K562 (cell line): ENCODE data around the gene MEST. TPM values are rescaled to one million over a fixed set of nuclear protein-coding genes. Genes with fewer than 3 reads are reported as not detected.

Source experiments
- ARID1B ChIP-seq: fragments of 450-650 bp; IDR thresholded peaks from 2 replicates; pipeline ENCODE4 v1.6.1; 2016; ENCODE audit warnings: antibody characterized with exemption, mild to moderate bottlenecking, inconsistent platforms
- ARID3A ChIP-seq: IDR thresholded peaks from 2 replicates; pipeline ENCODE4 v1.6.1; 2012; ENCODE audit warnings: low read depth, low read length, improper control_type of control experiment, borderline replicate concordance
- CBFA2T2 ChIP-seq: fragments of 450-650 bp; conservative IDR thresholded peaks from 2 replicates; pipeline ENCODE4 v1.6.1; 2017; ENCODE audit warnings: mild to moderate bottlenecking
- CTCF ChIP-seq, 3 experiments: IDR thresholded peaks in 2 of 3; conservative IDR thresholded peaks in 1 of 3; 2 replicates each; pipeline ENCODE4 v1.5.1; 2011 to 2012; ENCODE audit warnings: low read length in 3 of 3, mild to moderate bottlenecking in 3 of 3, control low read depth in 2 of 3, improper control_type of control experiment in 1 of 3, inconsistent platforms in 1 of 3, low read depth in 1 of 3, mixed read lengths in 1 of 3, moderate library complexity in 1 of 3; ENCODE audit not compliant: insufficient read depth in 2 of 3
- E2F3 ChIP-seq: fragments of 250-450 bp; sonication (Bioruptor Pico); IDR thresholded peaks from 2 replicates; pipeline ENCODE4 v1.4.0; 2020; ENCODE audit warnings: mild to moderate bottlenecking
- L3MBTL2 ChIP-seq: fragments of 450-650 bp; IDR thresholded peaks from 2 replicates; pipeline ENCODE4 v1.6.1; 2016; ENCODE audit warnings: mild to moderate bottlenecking, moderate library complexity
- MNT ChIP-seq, 2 experiments: fragments of 450-650 bp; conservative IDR thresholded peaks; 2 replicates each; pipeline ENCODE4 v1.6.1; 2017; ENCODE audit warnings: mild to moderate bottlenecking in 2 of 2, moderate library complexity in 2 of 2
- STAT5A ChIP-seq: IDR thresholded peaks from 2 replicates; pipeline ENCODE4 v1.6.1; 2012; ENCODE audit warnings: low read length, inconsistent platforms, borderline replicate concordance
- TAL1 ChIP-seq: fragments of 450-650 bp; IDR thresholded peaks from 2 replicates; pipeline ENCODE4 v1.6.1; 2016; ENCODE audit warnings: mild to moderate bottlenecking
- TEAD4 ChIP-seq, 2 experiments: sonication (generic) in 1 of 2; formaldehyde crosslinking in 1 of 2; IDR thresholded peaks; 2 replicates each; pipeline versions ENCODE4 v1.6.1 to v1.8.0; 2012 to 2022; ENCODE audit warnings: borderline replicate concordance in 1 of 2, inconsistent platforms in 1 of 2, low read length in 1 of 2, mild to moderate bottlenecking in 1 of 2, missing genetic modification reagents in 1 of 2
- ZNF766 ChIP-seq: fragments of 200-800 bp; sonication (Bioruptor generic); conservative IDR thresholded peaks from 2 replicates; pipeline ENCODE4 v1.6.1; 2016; ENCODE audit warnings: missing genetic modification characterization, missing compliant biosample characterization
- polyA plus RNA-seq, 8 experiments: library from polyadenylated mRNA; depleted of rRNA in 4 of 8; stranded (reverse) in 5 of 8; unstranded in 3 of 8; fragments of >200 nt; fragmentation: Nextera tagmentation in 2 of 8; fragmentation: Illumina TruSeq in 1 of 8; extraction: Ambion mirVana in 2 of 8; extraction: Trizol in 1 of 8; gene quantifications; 2 replicates each; pipeline versions ENCODE4 v1.2.1 to v1.2.3, GENCODE V29; 2011 to 2014; ENCODE audit warnings: inconsistent platforms in 1 of 8, missing spikeins in 1 of 8
- total RNA-seq, 7 experiments: library from RNA; depleted of rRNA in 6 of 7; stranded (reverse); fragments of >200 nt in 6 of 7; fragmentation: Illumina TruSeq in 2 of 7; extraction: Trizol in 2 of 7; gene quantifications; 2 replicates each; pipeline versions ENCODE4 v1.2.1 to v1.2.3, GENCODE V29; 2011 to 2021; ENCODE audit warnings: low replicate concordance in 1 of 7

MEST gene
- total and polyA plus RNA-seq, 9 of the 15 experiments (the other 6 are each of a cell fraction or from before 2014, with no cell fraction given), result 0.04 to 0.74 (median 0.36) TPM; not detected in 1

GRCh38 chr7:130463553-130464434, 28.1 kb upstream of the MEST start (continued):
- peak in 2 of 3 experiments; percentile 19 to 30; a peak in 2 of 6 replicates for TF ChIP-seq CTCF (IDR thresholded peaks at IDR 0.05 in 2 of 3, conservative IDR thresholded peaks at IDR 0.05 in 1 of 3; ENCODE audit: insufficient read depth in 2 of 3, low read depth in 1 of 3, low read length in 3 of 3)
- TF ChIP-seq ARID3A, result 0 out of 2 replicates have a peak, but pooled peaks have one; percentile 51
- TF ChIP-seq TEAD4 (IDR thresholded peaks at IDR 0.05; ENCODE audit: low read length), result peak; percentile 65
- TF ChIP-seq TEAD4 (CRISPR knock-in tag; IDR thresholded peaks at IDR 0.05; ENCODE audit: borderline replicate concordance), result no peak
- TF ChIP-seq L3MBTL2, result 0 out of 2 replicates have a peak, but pooled peaks have one; percentile 12
- TF ChIP-seq CBFA2T2, result peak; percentile 55; the same call in 1 of the 2 replicates
- TF ChIP-seq ARID1B, result peak; percentile 81
- TF ChIP-seq STAT5A, result 0 out of 2 replicates have a peak, but pooled peaks have one; percentile 21
- TF ChIP-seq TAL1, result peak; percentile 39; the same call in 1 of the 2 replicates
- no peak for TF ChIP-seq E2F3 (CRISPR knock-in tag)
- TF ChIP-seq MNT (conservative IDR thresholded peaks at IDR 0.05), result 0 out of 4 replicates have a peak, but pooled peaks have one; percentile 22 to 30
- TF ChIP-seq ZNF766, result 0 out of 2 replicates have a peak, but pooled peaks have one; percentile 29
- TF ChIP-seq, all 486 proteins: peak for 19
